Ishikawa (cell line): ENCODE data around the gene TMEFF1.

Source experiments
- NFIC ChIP-seq: IDR thresholded peaks from 2 replicates; pipeline ENCODE4 v1.6.1; 2012
- TCF12 ChIP-seq: IDR thresholded peaks from 2 replicates; pipeline ENCODE4 v1.6.1; 2012; ENCODE audit warnings: low read depth

DNA sequence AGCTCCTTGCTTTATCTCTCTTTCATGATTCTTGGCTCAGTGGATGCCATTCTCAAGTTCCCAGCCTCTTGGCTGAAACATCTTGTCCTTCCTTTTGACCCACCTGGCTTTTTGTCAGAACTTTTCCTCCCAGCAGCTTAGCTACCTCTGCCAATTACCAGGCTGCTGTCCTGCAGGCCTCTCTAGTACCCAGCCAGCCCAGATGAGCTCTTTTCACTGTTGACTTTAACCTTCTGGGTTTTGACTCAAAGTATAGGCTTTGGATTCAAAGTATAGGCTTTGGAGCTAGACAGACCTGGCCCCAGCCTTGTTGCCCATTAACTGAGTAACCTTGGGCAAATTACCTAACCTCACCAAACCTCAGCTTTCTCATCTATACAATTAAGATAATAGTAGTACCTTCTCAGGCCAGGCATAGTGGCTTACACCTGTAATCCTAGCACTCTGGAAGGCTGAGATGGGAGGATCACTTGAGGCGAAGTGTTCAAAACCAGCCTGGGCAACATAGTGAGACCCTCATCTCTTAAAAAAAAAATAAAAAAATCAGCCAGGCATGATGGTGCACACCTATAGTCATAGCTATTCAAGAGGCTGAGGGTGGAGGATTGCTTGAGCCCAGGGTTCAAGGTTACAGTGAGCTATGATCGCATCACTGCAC lies 6.6 kb upstream of the TMEFF1 start:
- TF ChIP-seq TCF12 (no peak), NFIC (no peak)
